Caki2 (cell line): Measurements from ENCODE around the gene KCTD1. TPM values are rescaled to one million over a fixed set of nuclear protein-coding genes. Genes with fewer than 3 reads are reported as not detected.
A peak's percentile ranks its signal among the peaks of the same experiment; 100 is the strongest.
"Not testable (repeated sequence)": the region's sequence is repeated elsewhere in the genome, so short reads cannot be mapped to it uniquely, and the experiment has no call there.

Source experiments
- DNase-seq: peaks from one replicate; pipeline ENCODE4 v3.0.0-alpha.2; 2015; ENCODE audit warnings: low read depth
- in situ Hi-C: cut with HindIII; loops from 2 replicates; pipeline ENCODE4 v1.10.0; 2016; ENCODE audit warnings: low sequenced_read_pairs, low pct_unique_long_range_greater_than_20kb, mixed read lengths
- total RNA-seq: library from RNA; depleted of rRNA; stranded (reverse); fragments of >200 nt; shearing (Covaris generic); gene quantifications from 2 replicates; pipeline ENCODE4 v1.2.3, GENCODE V29; 2014; ENCODE audit warnings: low replicate concordance

Gene KCTD1
- total RNA-seq, 1 experiment from 2014 or later: 38.0 TPM

DNA sequence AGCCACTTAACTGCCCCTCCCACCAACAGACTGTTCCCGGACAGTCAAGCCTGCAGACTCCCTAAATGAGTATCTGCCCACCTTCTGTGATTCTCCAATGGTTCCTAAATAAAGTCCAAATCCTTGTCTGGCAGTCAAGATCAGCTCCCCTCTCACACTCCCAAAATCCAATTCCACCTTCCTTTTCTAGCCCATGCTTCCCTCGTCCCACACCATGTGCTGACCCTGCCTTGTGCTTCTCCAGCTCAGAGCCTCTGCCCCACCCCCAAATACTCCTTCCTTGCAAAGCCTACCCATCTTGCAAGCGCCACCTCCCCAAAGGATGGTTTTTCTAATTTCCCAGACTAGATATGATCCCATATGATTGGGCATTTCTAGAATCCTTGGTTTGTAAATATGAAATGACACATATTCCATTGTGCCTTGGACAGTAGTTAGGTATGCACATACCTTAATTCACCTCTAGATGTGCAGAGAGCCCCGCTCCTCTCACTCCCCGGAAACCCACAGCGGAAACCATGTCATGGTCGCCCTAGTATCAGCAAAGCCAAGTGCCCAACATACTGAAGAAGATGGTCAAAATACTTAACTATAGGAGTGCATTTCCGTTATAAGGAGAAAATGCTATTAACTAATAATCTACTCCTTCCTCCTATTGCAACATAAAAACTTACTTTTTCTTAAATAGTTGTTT, 97.2 kb downstream of the KCTD1 start:
- no peak for DNase-seq
- in situ Hi-C loops: no loop called here

DNA sequence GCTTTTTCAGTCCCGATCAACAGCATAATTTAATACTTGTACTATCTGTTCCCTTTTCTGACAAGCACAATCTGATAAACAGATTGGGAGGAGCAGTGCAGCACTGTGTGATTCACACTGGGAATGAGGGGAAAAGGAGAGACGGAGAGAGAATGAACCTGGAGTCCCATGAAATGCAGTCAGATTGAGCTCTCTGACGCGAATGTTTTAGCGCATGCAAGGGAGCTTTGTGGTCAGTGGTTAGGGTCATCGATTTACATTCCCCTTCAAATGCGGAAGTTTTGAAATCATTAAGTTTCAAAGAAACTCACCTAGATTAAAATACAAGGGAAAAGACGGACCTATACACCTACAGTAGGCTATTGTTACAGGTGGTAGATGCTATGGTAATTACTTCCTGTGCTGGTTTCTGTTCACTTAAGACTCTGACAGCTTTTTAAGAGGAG, 99.6 kb downstream of the KCTD1 start:
- no peak for DNase-seq
- in situ Hi-C loops: no loop called here

DNA sequence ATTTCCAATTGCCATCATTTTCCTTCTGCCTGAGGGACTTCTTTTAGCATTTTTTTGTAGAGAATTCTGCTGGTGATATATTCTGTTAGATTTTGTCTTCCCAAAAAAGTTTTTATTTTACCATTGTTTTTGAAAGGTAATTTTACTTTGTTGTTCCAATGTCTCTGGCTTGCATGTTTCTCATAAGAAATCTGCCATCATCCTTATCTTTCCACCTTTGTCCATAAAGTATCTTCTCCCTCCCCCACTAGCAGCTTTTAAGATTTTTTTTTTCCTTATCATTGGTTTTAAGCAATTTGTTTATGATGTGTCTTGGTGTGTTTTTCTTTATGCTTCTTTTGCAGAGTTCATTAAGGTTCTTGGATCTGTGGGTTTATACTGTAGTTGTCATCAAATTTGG, 104.5 kb downstream of the KCTD1 start:
- in situ Hi-C loops: no loop called here
- DNase-seq: no peak

DNA sequence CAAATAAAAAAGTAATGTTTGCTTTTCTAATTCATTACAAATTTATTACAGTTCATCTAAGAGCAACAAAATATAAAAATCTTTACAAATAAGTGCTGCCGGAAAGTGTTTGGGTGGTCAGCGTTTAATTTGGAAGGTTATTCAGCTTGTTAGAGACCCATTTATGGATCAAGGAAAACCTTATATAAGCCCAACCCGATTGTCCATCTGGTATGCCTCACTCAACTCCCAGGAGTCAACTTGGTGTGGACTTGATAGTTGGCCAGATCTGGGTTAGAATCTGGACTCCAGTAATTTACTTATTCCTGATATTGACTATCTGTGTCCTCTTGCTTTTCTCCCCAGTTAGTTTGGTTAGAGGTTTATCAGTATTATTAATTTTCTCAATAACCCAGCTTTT, 106.2 kb downstream of the KCTD1 start:
- in situ Hi-C loops: no loop called here
- no peak for DNase-seq

DNA sequence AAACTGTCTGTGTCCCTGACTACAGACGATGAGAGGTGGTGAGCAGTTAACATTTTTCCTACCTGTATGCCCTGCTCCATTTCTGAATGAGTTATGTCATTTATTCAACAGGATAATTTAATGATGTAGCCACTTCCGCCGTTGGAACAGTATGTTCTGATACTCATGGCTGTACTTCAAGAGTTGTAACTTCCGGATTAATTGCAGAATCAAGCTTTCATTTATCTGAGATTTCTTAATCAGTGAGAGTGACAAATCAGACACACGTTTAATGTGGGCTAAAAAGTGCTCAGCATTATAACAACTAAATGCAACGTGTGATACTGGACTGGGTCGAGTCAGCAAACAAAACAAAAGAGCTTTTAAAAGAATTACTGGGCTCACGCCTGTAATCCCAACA, 107.7 kb downstream of the KCTD1 start:
- in situ Hi-C loops: no loop called here
- no peak for DNase-seq

DNA sequence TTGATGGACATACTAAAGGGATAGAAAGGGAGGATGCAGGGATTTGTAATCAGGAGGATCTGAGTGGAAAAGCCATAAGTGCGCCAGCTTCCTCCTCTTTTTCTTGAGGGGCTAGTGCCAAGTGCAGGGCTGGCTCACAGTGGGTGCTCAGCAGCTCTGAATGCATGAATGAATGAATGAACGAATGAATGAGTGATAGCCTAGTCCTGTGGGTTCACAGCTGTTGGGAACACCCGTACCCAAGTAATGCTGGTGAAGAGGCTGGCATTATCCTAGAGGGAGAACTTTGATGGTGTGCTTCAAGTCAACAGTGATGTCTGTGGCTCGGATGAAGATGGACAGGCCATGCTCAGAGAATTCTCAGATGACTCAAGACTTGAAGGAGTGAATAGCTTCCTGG, 108.8 kb downstream of the KCTD1 start:
- in situ Hi-C loops: no loop called here
- DNase-seq: no peak

DNA sequence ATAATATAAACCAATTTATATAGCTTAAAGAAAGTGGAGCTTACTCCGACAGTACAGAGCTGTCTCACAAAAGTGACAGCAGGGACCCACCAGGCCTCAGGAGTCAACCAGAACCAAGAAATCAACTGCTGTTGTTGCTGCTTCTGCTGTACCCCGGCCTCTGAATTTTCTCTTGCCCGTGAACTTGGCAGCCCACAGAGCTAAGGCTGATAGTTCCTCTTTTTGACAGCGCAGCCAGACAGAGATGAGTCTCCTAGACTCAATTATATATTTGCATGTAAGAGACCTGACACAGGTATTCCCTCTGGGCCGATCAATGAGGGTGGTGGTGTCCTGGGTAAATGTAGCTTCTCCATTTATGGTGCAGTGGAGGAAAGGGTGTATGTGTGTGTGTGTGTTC, 109.4 kb downstream of the KCTD1 start:
- no peak for DNase-seq
- in situ Hi-C loops: no loop called here

DNA sequence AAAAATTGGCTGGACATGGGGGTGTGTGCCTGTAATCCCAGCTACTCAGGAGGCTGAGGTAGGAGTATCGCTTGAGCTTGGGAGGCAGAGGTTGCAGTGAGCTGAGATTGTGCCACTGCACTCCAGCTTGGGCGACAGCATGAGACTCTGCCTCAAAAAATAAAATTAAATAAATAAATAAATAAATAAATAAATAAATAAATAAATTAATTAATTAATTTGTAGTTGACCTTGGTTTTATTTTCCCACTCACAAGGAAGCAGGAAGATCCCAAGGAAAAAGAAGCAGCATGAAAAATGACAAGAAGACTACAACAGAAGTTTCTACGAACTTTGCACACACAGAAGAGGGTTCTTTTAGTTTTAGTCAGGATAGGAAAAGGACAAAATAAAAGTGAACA, 110.7 kb downstream of the KCTD1 start:
- DNase-seq, in situ Hi-C loops: not testable (repeated sequence)

DNA sequence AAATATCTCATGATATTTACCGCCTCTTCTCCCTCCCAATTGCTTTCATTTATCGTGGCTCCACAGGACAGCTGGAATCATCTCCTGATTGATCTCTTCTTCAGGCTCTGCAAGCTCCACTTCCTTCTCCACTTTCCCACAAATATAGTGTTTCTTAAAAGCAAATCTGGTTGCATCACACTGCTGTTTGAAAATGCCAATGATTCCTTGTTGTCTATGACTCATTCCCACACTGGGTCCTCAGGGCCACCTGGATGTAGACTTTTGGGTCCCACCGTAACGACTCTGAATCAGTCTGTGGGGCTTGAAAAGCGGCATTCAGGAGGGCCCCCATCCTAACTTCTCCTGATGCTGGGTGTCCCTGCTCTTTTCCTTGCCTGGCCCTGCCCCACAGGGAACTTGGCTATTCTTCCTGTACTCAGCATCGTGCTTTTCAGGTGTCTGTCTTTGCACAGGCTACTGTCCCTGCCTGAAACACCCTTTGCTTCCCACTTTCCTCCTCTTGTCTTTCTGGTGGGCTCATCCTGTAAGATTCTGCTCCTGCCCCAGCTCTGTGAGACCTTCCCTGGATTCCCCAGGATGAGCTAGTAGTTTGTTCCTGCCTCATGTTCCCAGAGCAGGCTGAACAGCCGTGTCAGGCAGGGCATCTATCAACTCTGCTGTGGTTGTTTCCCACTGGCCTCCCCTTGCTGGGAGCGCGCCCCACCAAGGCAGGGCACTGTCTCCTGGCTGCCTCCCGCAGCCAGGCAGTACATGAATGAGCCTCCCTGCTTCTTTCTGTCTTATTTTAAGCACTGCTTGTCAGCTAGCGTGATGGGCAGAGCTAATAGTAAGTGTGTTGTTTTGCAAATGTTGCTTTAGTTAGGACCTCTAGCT, 111.9 kb downstream of the KCTD1 start:
- in situ Hi-C loops: no loop called here
- DNase-seq: peak; percentile 41

DNA sequence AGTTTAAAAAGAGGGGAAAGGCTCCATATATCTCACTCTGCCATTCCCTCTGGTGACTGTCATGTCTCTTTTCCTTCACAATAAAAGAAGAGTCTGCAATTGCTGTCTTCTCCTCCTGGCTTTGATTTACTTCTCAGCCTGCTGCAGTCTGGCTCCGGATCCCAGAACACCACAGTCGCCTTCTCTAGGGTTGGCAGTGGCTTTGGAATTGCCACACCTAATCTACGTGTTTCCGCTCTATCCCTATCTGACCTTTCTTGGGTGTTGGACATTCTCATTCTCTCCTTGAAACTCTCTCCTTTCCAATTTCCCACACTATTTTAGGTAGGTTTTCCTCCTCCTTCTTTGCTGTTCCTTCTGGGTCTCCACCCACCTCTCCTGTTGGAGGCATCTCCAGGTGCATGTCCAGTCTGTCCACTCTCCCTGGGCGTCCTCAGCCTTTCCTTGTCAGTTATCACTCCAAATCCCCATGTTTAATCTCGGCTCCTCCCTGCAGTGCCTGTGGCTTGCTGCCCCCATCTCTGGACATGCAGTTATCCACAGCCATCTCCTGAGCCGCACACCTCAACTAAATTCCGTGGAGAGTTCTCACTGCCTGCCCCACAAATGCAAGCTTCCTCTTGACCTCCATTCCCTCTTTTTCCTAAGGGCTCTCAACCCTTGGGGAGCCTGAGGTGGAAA, 112.8 kb downstream of the KCTD1 start:
- in situ Hi-C loops: no loop called here
- DNase-seq: no peak

DNA sequence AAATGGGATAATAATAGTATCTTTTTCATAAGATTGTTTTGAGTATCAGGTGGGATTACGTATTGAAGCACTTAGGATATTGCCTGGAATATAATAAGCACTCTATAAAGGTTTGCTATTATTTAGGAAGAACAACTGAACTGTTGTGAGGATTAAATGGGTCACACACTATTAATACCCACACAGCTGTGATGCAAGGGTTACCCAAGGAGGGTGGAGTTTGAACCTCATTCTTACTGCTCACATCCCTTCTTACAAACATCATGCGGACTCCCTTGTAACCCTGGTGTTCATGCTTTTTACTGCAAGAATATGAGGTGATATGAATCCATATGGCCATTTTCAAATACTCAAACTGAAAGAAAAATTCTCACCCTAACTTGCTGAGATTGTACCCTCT, 113.5 kb downstream of the KCTD1 start:
- in situ Hi-C loops: no loop called here
- DNase-seq: no peak

DNA sequence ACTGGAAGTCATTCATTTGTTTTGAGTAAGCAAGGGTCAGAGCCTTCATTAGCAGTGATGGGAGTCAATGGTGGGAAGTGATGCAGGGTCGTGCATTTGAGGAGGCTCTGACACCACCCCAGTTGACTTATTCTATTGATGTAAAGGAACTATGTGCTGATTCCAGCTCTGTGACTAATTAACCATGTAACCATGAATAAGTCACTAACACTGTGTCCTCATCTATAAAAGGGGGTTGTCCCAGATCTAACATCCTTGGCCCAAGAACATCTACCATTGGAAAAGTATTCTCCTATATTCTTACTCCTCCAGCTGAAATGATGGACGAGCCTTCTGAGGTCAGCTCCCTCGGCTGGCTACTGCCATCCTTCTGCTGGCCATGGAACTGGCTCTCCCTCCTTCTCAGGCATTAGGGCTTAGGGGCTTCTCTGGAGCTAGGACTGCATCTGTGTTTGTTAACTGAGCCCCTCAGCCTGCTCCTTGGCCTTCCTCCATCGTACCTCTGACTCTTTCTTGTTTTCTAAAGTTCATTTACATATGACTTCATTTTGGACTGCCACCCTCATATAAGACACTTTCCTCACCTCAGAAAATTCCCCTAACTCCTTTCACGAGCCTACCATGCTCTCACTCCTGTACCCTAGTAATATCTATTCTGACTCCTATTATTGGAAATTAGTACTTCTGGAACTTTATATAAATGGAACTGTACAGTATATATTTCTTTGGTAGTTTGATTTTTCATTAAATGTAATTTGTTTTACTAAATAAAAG, 115.5 kb downstream of the KCTD1 start:
- in situ Hi-C loops: no loop called here
- DNase-seq: no peak

DNA sequence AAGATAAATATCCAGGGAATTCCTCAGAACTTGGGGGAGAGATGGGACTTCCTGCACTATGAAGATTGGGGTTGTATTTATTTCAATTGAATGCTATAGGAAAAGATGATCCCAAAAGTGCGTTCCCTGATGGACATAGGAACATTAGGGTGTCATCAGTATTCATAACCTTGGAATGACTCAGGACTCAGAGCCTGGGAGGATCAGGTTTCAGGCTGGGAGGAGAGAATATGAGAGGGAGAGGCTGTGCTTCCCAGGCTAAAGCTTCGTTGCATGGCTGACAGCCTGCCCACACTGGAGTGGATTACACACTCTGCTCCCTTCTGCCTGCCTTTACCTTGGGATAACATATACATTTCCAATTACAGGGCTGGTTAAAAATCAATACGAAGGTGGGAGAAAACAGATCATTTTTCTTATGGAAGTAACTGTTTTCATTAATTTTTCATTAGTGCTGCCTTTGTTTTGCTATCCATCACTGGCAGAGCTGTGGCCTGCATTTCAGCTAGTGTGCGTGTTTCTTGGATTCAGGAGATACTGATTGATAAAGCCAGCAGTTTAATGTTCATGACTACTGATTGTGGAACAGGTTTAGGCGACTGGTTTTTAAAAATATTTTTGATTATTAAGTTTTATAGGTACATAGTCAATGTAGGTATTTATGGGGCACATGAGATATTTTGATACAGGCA, 118.7 kb downstream of the KCTD1 start:
- in situ Hi-C loops: no loop called here
- peak; percentile 57 for DNase-seq

DNA sequence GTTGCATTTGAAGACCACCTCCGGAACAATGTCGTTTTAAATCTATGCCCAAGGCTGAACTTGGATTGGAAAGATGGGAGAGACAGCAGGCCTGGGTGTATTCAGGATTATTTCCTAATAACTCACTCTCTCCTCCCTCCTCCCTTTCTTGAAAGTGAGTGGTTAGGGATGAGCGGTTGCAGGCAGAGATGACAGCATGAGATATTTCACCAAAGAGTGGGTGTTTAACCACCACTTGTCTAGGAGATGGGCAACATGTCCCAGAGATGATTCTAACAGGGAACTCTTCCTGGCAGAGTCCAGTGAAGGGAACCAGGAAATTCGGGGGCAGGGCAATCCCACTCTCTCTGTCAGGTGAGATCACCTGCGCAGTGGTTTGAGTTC, 123.2 kb downstream of the KCTD1 start:
- peak; percentile 32 for DNase-seq
- in situ Hi-C loops: no loop called here

DNA sequence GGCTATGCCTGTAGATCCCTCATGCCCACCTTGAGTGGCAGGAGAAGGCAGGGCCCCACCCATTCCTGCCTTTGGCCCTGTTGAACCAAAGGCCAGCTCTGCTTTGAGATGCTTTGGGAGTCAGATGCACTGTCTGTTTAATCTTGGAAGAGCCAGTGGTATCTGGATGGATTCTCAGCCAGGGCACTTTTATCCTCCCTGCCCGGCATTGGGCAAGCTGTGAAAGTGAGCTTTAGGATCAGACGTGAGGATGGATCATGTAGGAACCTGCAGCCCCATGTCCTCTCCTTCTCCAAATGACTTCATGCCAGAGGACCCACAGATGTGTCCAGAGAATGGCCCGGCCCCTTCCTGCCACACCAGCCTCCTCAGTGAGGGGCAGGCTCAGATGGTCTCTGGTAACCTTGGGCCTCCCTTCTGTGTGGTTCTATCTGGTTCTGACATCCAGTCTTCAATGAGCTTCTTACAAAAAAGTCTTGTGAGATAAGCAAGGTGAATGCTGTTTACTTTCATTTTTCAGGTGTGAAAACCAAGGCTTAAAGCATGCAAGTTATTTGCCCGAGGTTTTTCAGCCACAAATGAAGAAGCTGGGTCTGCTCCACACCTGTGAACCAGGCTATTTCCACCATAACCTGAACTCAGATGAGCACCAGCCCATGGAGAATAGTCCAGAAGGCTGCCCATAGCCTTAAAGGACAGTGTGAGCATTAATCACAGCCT, 123.8 kb downstream of the KCTD1 start:
- in situ Hi-C loops: no loop called here

DNA sequence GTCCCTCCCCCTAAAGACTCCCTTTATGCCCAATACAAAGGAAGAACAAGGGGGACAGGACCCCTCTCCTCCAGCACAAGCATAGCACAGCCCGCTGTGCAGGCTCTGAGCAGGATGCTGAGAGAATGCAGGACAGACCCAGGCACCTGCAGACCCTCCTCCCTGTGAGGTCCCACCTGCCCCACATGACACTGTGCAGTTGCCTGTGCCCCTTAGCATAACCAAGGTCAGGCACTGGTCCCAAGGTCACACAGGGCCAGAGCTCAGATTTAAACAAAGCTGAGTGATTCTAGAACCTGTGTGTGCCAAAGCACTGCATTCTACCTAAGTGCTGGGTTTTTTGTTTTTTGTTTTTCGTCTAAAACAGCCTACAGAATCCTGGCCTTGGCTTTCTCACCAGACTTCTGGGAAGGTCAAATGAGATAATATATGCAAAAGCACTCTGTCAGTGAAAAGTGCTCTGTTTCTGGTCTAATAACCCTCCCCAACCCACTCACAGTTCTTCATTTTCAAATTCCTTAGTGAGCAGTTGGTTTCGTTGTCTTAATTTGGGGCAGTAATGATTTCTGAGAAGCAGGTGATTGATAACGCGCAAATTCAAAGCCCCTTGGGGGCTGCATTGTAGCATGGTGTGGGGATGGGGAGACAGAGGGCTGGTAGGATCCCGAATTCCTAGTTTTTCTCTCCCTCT, 125.7 kb downstream of the KCTD1 start:
- in situ Hi-C loops: no loop called here
- DNase-seq: no peak

More for the DNA sequence above, 123.8 kb downstream of the KCTD1 start:
- no peak for DNase-seq

DNA sequence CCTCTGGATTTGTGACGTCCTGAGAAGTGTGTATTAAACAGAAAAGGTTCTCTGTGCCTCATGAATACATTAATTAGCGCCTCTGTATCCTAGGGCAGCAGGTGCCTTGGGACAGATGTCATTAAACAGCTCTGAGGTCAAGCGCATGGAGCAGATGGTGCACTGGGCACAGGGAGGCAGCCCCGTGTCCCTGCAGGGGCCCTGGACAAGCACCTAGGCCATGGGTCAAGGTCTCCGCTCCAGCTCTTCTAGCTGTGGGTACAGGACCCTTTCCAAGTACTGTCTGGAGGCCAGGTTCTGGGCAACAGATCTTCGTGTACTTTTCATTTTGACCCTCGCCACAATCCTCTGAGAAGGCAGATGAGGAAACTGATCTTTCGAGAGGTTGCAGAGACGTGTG, 126.4 kb downstream of the KCTD1 start:
- in situ Hi-C loops: no loop called here
- DNase-seq: no peak
